GM18858 (cell line): ENCODE measurements around the gene HOMEZ.
"Not testable (repeated sequence)": the region's sequence is repeated elsewhere in the genome, so short reads cannot be mapped to it uniquely, and the experiment has no call there.

Experiments
- ATAC-seq: cut with Tn5 transposase; IDR thresholded peaks from one replicate; pipeline ENCODE4 v1.9.1; 2021; ENCODE audit not compliant: unreplicated experiment

HOMEZ gene

DNA sequence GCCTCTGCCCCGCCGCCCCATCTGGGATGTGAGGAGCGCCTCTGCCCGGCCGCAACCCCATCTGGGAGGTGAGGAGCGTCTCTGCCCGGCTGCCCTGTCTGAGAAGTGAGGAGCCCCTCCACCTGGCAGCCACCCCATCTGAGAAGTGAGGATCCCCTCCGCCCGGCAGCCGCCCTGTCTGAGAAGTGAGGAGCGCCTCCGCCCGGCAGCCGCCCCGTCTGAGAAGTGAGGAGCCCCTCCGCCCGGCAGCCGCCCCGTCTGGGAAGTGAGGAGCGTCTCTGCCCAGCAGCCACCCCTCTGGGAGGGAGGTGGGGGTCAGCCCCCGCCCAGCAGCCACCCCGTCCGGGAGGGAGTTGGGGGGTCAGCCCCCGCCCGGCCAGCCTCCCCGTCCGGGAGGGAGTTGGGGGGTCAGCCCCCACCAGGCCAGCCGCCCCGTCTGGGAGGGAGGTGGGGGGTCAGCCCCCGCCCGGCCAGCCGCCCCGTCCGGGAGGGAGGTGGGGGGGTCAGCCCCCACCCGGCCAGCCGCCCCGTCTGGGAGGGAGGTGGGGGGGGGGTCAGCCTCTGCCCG is 53.6 kb downstream of the HOMEZ start:
- ATAC-seq: not testable (repeated sequence)

GRCh38 chr14:23228812-23229211 is 57.1 kb downstream of the HOMEZ start:
- no peak for ATAC-seq

- ATAC-seq: no peak
These were observed 58.4 kb downstream of the HOMEZ start for GRCh38 chr14:23227566-23227965.

GRCh38 chr14:23224958-23225357 is 61.0 kb downstream of the HOMEZ start:
- not testable (repeated sequence) for ATAC-seq
